ENCODE measurements around the gene COL4A3. TPM values are rescaled to one million over a fixed set of nuclear protein-coding genes. Genes with fewer than 3 reads are reported as not detected.

COL4A3 gene
- total RNA-seq, 1 donor from 2014 or later: not detected

DNA sequence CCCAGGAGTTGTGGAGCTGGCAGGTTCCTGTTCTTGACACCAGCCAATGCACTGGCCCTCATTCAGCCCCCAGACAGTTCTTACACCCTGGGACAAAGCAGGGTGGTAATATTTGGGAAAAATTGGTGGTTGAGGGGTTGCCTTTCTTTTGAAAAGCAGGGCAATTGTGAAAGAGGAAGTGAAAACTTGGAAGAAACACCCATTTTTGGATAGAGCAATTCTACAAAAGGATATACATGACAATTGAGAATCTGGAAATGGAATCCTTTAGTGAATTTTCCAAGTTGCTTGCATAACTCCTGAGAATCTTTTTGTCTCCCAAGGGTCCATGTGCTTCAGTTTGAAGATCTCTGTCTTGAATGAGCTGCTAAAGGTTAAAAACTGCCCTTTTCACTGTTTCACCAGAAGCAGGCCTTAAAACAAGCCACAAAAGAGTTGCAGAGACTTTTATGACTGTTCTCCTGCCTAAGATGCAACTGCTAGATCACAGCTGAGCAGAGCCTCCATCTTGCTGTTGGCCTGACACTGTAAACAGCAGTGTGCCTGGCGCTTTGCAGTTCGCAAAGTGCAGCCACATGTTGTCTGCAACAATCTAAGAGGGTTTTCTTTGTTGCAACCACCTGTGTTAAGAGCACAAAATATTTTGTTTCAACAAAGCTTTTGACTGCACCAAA is 12.2 kb upstream of the COL4A3 start:
- no peaks in the 10 kb centered on the region for H3K79me2 ChIP-seq (ENCODE audit: insufficient read depth, low read length)
- FAIRE-seq: no peak

DNA sequence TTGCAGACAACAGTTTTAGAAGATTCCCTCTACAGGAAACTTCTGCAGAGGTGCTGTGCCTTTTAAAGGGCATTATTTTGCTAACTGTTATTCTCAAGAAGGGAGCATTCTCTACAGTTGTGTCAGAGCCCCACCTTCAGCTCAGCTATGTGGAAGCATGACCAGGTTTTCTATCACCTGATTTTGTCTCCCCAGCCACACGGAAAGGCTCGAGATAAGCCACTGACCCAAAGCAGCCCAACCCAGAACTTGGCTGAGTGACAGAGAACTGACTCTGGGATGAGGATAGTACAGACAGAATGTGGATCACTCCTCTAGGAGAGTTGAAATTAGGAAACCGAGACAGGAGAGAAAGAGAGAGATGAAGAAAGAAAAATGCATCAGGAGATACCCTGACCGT is 11.1 kb upstream of the COL4A3 start:
- Histone ChIP-seq H3K4me2 (ENCODE audit: low read length) (no peak overlapping the region), H3K4me3 (ENCODE audit: insufficient read depth, low read depth, low read length) (no peak overlapping the region), H3K4me1 (ENCODE audit: insufficient read depth, low read length) (peaks cover 4% of the 10 kb centered on the region), H3K36me3 (ENCODE audit: insufficient read depth, low read length) (no peaks in the 10 kb centered on the region), H4K20me1 (ENCODE audit: insufficient read depth, low read length) (no peaks in the 10 kb centered on the region), H2AFZ (ENCODE audit: low read depth, low read length) (no peak overlapping the region), H3K79me2 (ENCODE audit: insufficient read depth, low read length) (no peaks in the 10 kb centered on the region), H3K9ac (ENCODE audit: low read length) (no peak overlapping the region), H3K27ac (ENCODE audit: low read depth, low read length) (no peak overlapping the region), H3K27me3 (ENCODE audit: insufficient read depth, low read length) (no peaks in the 10 kb centered on the region), H3K9me3 (ENCODE audit: insufficient read depth, low read depth, low read length) (no peaks in the 10 kb centered on the region)
- Mint-ChIP-seq H3K4me3 (ENCODE audit: unreplicated experiment) (peak overlapping the region; percentile 16), H3K27me3 (ENCODE audit: low read depth, unreplicated experiment) (no peaks in the 10 kb centered on the region), H3K9me3 (ENCODE audit: unreplicated experiment) (no peaks in the 10 kb centered on the region), H3K36me3 (ENCODE audit: low read depth, unreplicated experiment) (no peaks in the 10 kb centered on the region), H3K27ac (ENCODE audit: unreplicated experiment) (no peak overlapping the region), H3K4me1 (ENCODE audit: low read depth, unreplicated experiment) (peaks cover 15% of the 10 kb centered on the region)
- DNase-seq (ENCODE audit: low read depth) (no peak), FAIRE-seq (no peak)
- TF ChIP-seq, protein P1, sequence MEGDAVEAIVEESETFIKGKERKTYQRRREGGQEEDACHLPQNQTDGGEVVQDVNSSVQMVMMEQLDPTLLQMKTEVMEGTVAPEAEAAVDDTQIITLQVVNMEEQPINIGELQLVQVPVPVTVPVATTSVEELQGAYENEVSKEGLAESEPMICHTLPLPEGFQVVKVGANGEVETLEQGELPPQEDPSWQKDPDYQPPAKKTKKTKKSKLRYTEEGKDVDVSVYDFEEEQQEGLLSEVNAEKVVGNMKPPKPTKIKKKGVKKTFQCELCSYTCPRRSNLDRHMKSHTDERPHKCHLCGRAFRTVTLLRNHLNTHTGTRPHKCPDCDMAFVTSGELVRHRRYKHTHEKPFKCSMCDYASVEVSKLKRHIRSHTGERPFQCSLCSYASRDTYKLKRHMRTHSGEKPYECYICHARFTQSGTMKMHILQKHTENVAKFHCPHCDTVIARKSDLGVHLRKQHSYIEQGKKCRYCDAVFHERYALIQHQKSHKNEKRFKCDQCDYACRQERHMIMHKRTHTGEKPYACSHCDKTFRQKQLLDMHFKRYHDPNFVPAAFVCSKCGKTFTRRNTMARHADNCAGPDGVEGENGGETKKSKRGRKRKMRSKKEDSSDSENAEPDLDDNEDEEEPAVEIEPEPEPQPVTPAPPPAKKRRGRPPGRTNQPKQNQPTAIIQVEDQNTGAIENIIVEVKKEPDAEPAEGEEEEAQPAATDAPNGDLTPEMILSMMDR (IDR thresholded peaks at IDR 0.05; ENCODE audit: insufficient read depth, low read depth, low read length): no peak
- TF ChIP-seq EZH2 (IDR thresholded peaks at IDR 0.05; ENCODE audit: insufficient read depth, low read length): no peak

More for the DNA sequence above, 12.2 kb upstream of the COL4A3 start:
- no peak overlapping the region for H3K4me2 ChIP-seq (ENCODE audit: low read length)
- H2AFZ ChIP-seq (ENCODE audit: low read depth, low read length): no peak overlapping the region
- H3K27me3 ChIP-seq (ENCODE audit: insufficient read depth, low read length): no peaks in the 10 kb centered on the region
- H3K4me1 Mint-ChIP-seq (ENCODE audit: low read depth, unreplicated experiment): peaks cover 16% of the 10 kb centered on the region
- H3K4me3 Mint-ChIP-seq (ENCODE audit: unreplicated experiment): no peak overlapping the region
- no peak overlapping the region for H3K9ac ChIP-seq (ENCODE audit: low read length)
- H4K20me1 ChIP-seq (ENCODE audit: insufficient read depth, low read length): no peaks in the 10 kb centered on the region
- no peaks in the 10 kb centered on the region for H3K9me3 Mint-ChIP-seq (ENCODE audit: unreplicated experiment)
- H3K36me3 ChIP-seq (ENCODE audit: insufficient read depth, low read length): no peaks in the 10 kb centered on the region
- H3K4me3 ChIP-seq (ENCODE audit: insufficient read depth, low read depth, low read length): no peak overlapping the region
- no peak overlapping the region for H3K27ac Mint-ChIP-seq (ENCODE audit: unreplicated experiment)
- H3K27ac ChIP-seq (ENCODE audit: low read depth, low read length): no peak overlapping the region
- TF ChIP-seq EZH2 (IDR thresholded peaks at IDR 0.05; ENCODE audit: insufficient read depth, low read length): no peak
- TF ChIP-seq, protein P1 (IDR thresholded peaks at IDR 0.05; ENCODE audit: insufficient read depth, low read depth, low read length): no peak
- H3K27me3 Mint-ChIP-seq (ENCODE audit: low read depth, unreplicated experiment): no peaks in the 10 kb centered on the region
- DNase-seq (ENCODE audit: low read depth): no peak
- H3K36me3 Mint-ChIP-seq (ENCODE audit: low read depth, unreplicated experiment): no peaks in the 10 kb centered on the region
- no peaks in the 10 kb centered on the region for H3K9me3 ChIP-seq (ENCODE audit: insufficient read depth, low read depth, low read length)
- H3K4me1 ChIP-seq (ENCODE audit: insufficient read depth, low read length): peaks cover 4% of the 10 kb centered on the region

DNA sequence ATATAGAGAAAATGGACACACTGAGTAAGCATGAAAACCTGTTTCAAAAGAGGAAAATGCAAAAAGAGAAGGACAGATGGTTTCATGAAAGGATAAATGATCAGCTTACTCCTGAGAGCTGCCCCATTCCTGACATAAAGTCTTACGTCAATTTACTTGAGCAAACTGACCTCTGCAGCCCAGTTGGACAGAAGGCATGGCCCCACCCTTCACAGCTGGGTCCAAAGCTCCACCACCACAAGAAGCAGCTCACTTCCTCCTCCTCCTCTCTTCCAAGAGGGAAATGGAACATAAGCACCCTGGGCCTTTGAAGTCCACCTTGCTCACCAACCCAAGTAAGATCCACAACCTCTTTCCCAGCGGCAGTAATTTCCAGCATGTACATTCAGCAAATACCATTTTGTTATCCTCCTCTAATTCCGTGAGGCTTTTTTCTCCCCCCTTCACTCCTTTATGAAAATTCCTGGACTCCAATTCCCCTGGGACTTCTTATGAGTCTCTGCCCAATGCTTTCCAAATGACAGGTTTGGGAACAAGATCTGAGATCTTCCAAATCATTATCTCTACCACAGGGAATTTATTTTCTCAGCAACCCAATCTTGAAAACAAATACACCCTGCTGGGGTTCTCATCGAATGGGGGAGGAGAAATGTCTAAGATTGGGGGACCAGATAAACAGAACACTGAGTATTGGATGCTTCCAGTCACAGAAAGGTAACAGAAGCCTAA is 10.5 kb upstream of the COL4A3 start:
- no peaks in the 10 kb centered on the region for H3K9me3 Mint-ChIP-seq (ENCODE audit: unreplicated experiment)
- no peak overlapping the region for H3K4me3 Mint-ChIP-seq (ENCODE audit: unreplicated experiment)
- peaks cover under 1% of the 10 kb centered on the region for H3K27me3 Mint-ChIP-seq (ENCODE audit: low read depth, unreplicated experiment)
- Histone ChIP-seq H3K9me3 (ENCODE audit: insufficient read depth, low read depth, low read length) (no peaks in the 10 kb centered on the region), H3K79me2 (ENCODE audit: insufficient read depth, low read length) (no peaks in the 10 kb centered on the region), H3K9ac (ENCODE audit: low read length) (no peak overlapping the region), H2AFZ (ENCODE audit: low read depth, low read length) (no peak overlapping the region), H3K27me3 (ENCODE audit: insufficient read depth, low read length) (no peaks in the 10 kb centered on the region), H3K4me2 (ENCODE audit: low read length) (no peak overlapping the region), H3K36me3 (ENCODE audit: insufficient read depth, low read length) (no peaks in the 10 kb centered on the region), H3K4me3 (ENCODE audit: insufficient read depth, low read depth, low read length) (no peak overlapping the region), H3K27ac (ENCODE audit: low read depth, low read length) (no peak overlapping the region), H3K4me1 (ENCODE audit: insufficient read depth, low read length) (peaks cover 4% of the 10 kb centered on the region), H4K20me1 (ENCODE audit: insufficient read depth, low read length) (no peaks in the 10 kb centered on the region)
- FAIRE-seq (no peak), DNase-seq (ENCODE audit: low read depth) (no peak)
- peaks cover 15% of the 10 kb centered on the region for H3K4me1 Mint-ChIP-seq (ENCODE audit: low read depth, unreplicated experiment)
- H3K27ac Mint-ChIP-seq (ENCODE audit: unreplicated experiment): no peak overlapping the region
- no peak for TF ChIP-seq EZH2 (IDR thresholded peaks at IDR 0.05; ENCODE audit: insufficient read depth, low read length)
- TF ChIP-seq, protein P1 (IDR thresholded peaks at IDR 0.05; ENCODE audit: insufficient read depth, low read depth, low read length): no peak
- no peaks in the 10 kb centered on the region for H3K36me3 Mint-ChIP-seq (ENCODE audit: low read depth, unreplicated experiment)
